Colonic mucosa (tissue), 4 donors: ENCODE results near the gene KIF26A. TPM values are rescaled to one million over a fixed set of nuclear protein-coding genes. Genes with fewer than 3 reads are reported as not detected.

Source experiments
- DNase-seq: peaks from one replicate; pipeline ENCODE4 v3.0.0-alpha.2; 2020
- H3K27ac ChIP-seq: fragments of 200-600 bp; one replicate; pipeline ENCODE4 v1.8.0; 2021
- H3K27me3 ChIP-seq: fragments of 200-600 bp; one replicate; pipeline ENCODE4 v1.8.0; 2021
- H3K36me3 ChIP-seq: fragments of 200-600 bp; one replicate; pipeline ENCODE4 v1.8.0; 2021
- H3K4me1 ChIP-seq: fragments of 200-600 bp; one replicate; pipeline ENCODE4 v1.8.0; 2021; ENCODE audit warnings: mild to moderate bottlenecking
- H3K4me3 ChIP-seq: fragments of 200-600 bp; one replicate; pipeline ENCODE4 v1.8.0; 2021
- H3K9ac ChIP-seq, 2 donors: one replicate each; pipeline ENCODE4 v1.7.0; 2013; ENCODE audit warnings: control low read depth in 2 of 2, low read depth in 2 of 2, low read length in 2 of 2
- H3K9me3 ChIP-seq: fragments of 200-600 bp; one replicate; pipeline ENCODE4 v1.8.0; 2021
- intact Hi-C: fragments of 100-400 bp; cut with DNase I; formaldehyde crosslinking; loops from one replicate; pipeline ENCODE4 v1.14.1; 2022
- microRNA-seq: library from miRNA; unstranded; fragments of <30 nt; microRNA quantifications from one replicate; pipeline ENCODE4, GENCODE V29; 2019
- total RNA-seq, 2 donors: library from RNA; stranded (reverse); fragmentation: NEBNext Ultra II Directional in 1 of 2; extraction: Animal tissue kit (Norgen Biotek cat#: 25700) in 1 of 2; gene quantifications; one replicate each; pipeline ENCODE4 v1.2.1, GENCODE V29; 2021
- TF ChIP-seq, protein P1 (sequence below): fragments of 200-600 bp; IDR thresholded peaks from one replicate; pipeline ENCODE4 v1.8.0; 2022; ENCODE audit warnings: antibody characterized with exemption, mild to moderate bottlenecking
- donor health status: healthy.
- donor health status: DM: no; HTN: no; CAD: no.
- donor health status: DM: no; HTN: no; CAD: no.

Gene KIF26A
- total RNA-seq, 2 donors from 2014 or later: 6.6 to 20.0 TPM

DNA sequence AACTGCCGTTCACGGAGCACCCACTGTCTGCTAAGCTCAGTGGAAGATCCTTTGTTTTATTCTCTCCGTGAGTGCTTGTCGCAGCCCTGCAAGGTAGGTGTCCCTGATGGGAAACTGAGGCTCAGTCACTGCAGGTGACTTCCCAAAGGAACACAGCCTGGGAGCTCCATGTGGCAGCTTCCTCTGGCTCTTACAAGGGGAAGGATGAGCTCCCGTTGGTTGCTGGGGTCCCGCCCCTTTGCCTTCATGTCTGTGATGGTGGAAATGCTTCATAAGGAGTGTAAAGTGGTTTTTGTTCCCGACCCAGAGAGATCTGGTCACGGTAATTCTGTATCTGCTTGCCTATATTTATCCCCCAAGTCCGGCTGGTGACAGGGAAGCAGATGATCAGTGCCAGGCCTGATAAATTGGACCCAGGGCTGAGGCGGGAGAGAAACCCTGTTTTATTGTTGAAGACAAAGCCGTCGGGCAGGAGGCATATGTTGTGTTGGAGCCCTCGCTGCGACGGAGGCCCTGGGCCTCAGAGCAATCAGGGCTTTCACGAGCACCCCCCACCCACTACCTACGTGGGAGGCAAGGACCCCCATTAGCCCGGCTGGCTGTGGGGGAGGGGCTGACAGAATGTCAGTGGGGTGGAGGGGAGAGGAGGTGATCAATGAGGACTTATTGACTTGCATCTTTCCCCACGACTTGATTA lies 91.9 kb downstream of the KIF26A start:
- H3K9ac ChIP-seq: peak overlapping the region in 1 of 2 donors; percentile 49
- H3K4me3 ChIP-seq: no peak overlapping the region
- H3K27me3 ChIP-seq: no peaks in the 10 kb centered on the region
- peak overlapping the region; percentile 52 for H3K27ac ChIP-seq
- no peak for DNase-seq
- peaks cover 19% of the 10 kb centered on the region for H3K4me1 ChIP-seq
- intact Hi-C loops: no loop called here
- TF ChIP-seq, protein P1, sequence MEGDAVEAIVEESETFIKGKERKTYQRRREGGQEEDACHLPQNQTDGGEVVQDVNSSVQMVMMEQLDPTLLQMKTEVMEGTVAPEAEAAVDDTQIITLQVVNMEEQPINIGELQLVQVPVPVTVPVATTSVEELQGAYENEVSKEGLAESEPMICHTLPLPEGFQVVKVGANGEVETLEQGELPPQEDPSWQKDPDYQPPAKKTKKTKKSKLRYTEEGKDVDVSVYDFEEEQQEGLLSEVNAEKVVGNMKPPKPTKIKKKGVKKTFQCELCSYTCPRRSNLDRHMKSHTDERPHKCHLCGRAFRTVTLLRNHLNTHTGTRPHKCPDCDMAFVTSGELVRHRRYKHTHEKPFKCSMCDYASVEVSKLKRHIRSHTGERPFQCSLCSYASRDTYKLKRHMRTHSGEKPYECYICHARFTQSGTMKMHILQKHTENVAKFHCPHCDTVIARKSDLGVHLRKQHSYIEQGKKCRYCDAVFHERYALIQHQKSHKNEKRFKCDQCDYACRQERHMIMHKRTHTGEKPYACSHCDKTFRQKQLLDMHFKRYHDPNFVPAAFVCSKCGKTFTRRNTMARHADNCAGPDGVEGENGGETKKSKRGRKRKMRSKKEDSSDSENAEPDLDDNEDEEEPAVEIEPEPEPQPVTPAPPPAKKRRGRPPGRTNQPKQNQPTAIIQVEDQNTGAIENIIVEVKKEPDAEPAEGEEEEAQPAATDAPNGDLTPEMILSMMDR: no peak
- no peaks in the 10 kb centered on the region for H3K36me3 ChIP-seq
- no peaks in the 10 kb centered on the region for H3K9me3 ChIP-seq

Small RNAs within 50 kb of the gene (microRNA-seq; reads per million reads assigned to microRNA genes)
- not detected for gene MIR203A
- not detected for gene MIR203B

Other genes with a start within 250 kb of the KIF26A start
- 1 to 10 TPM in 1 of 2 donors, under 1 TPM in 1; 0.44 to 1.1 TPM for gene TDRD9, start 210.1 kb upstream of the KIF26A start, total RNA-seq
- not detected for gene RD3L, start 196.1 kb upstream of the KIF26A start, total RNA-seq
- 1 to 10 TPM; 1.4 to 7.5 TPM for gene ASPG, start 52.9 kb upstream of the KIF26A start, total RNA-seq